Endothelial cell of umbilical vein (primary cell): ENCODE results near the gene MACO1. TPM values are rescaled to one million over a fixed set of nuclear protein-coding genes. Genes with fewer than 3 reads are reported as not detected.

Experiments
- BruUV-seq: library from RNA; stranded (reverse); fragments of 400-500 nt; replicated peaks from 2 replicates; lab custom pipeline; 2021; lab: Mats Ljungman, UMichigan
- CTCF ChIA-PET: fragments of 300-600, 350-600 bp; sonication (Branson Sonifier 250); formaldehyde crosslinking; loops from one replicate; lab custom pipeline; 2021; ENCODE audit warnings: antibody characterized with exemption, inconsistent platforms; lab: Charles Lee
- POLR2A ChIA-PET: fragments of 300-600, 350-600 bp; sonication (Branson Sonifier 250); formaldehyde crosslinking; loops from one replicate; lab custom pipeline; 2021; ENCODE audit warnings: antibody characterized with exemption, inconsistent platforms; lab: Charles Lee
- DNase-seq: peaks from one replicate; pipeline ENCODE4 v3.0.0-alpha.2; 2011; ENCODE audit warnings: low read depth, low spot score
- FAIRE-seq: peaks from 2 replicates; lab custom pipeline; 2011; peaks lifted over from hg19 to GRCh38; lab: Jason Lieb, UNC
- H2AFZ ChIP-seq: 2 replicates; pipeline ENCODE4 v1.6.0; 2012; ENCODE audit warnings: low read depth, low read length, control low read depth, inconsistent platforms
- H3K27ac ChIP-seq: 2 replicates; pipeline ENCODE4 v1.5.1; 2011; ENCODE audit warnings: low read depth, mild to moderate bottlenecking, control low read depth, low read length, moderate library complexity; ENCODE audit not compliant: insufficient read depth
- H3K27me3 ChIP-seq, 2 experiments: 2 replicates each; pipeline versions ENCODE4 v1.6.0 to v1.6.1; 2011; ENCODE audit warnings: low read length in 2 of 2, mixed read lengths in 1 of 2; ENCODE audit not compliant: control insufficient read depth in 2 of 2, insufficient read depth in 2 of 2
- H3K36me3 ChIP-seq, 2 experiments: 2 replicates in 1 of 2; 3 replicates in 1 of 2; pipeline ENCODE4 v1.5.1; 2011; ENCODE audit warnings: low read length in 2 of 2, mild to moderate bottlenecking in 1 of 2, moderate library complexity in 1 of 2; ENCODE audit not compliant: control insufficient read depth in 2 of 2, insufficient read depth in 2 of 2; ENCODE audit errors: extremely low read depth in 1 of 2
- H3K4me1 ChIP-seq: 3 replicates; pipeline ENCODE4 v1.5.1; 2011; ENCODE audit warnings: mild to moderate bottlenecking, low read length; ENCODE audit not compliant: control insufficient read depth, insufficient read depth; ENCODE audit errors: extremely low read depth
- H3K4me2 ChIP-seq: 2 replicates; pipeline ENCODE4 v1.6.1; 2011; ENCODE audit warnings: low read length, control low read depth, mixed read lengths; ENCODE audit not compliant: insufficient read depth
- H3K4me3 ChIP-seq, 3 experiments: fragments of 200-600 bp in 1 of 3; sonication (generic), shearing (Covaris generic) in 1 of 3; replicated peaks in 1 of 3; 2 replicates each; pipeline ENCODE4 v1.5.1; 2011 to 2016; ENCODE audit warnings: control low read depth in 3 of 3, low read length in 3 of 3, mild to moderate bottlenecking in 2 of 3, inconsistent platforms in 1 of 3, low read depth in 1 of 3, moderate library complexity in 1 of 3; ENCODE audit not compliant: insufficient read depth in 1 of 3
- H3K79me2 ChIP-seq: 2 replicates; pipeline ENCODE4 v1.6.0; 2012; ENCODE audit warnings: low read length, inconsistent platforms; ENCODE audit not compliant: control insufficient read depth, insufficient read depth
- H3K9ac ChIP-seq: replicated peaks from 2 replicates; pipeline ENCODE3; 2011; ENCODE audit warnings: low read length, control low read depth; ENCODE audit not compliant: insufficient read depth; ENCODE audit errors: extremely low read depth
- H3K9me1 ChIP-seq: replicated peaks from 3 replicates; pipeline ENCODE4 v1.6.0; 2011; ENCODE audit warnings: mild to moderate bottlenecking, low read length; ENCODE audit not compliant: control insufficient read depth, insufficient read depth; ENCODE audit errors: extremely low read depth
- H3K9me3 ChIP-seq: replicated peaks from 2 replicates; pipeline ENCODE4 v1.5.1; 2012; ENCODE audit warnings: low read length, inconsistent platforms; ENCODE audit not compliant: control insufficient read depth, insufficient read depth
- H4K20me1 ChIP-seq: replicated peaks from 2 replicates; pipeline ENCODE3; 2011; ENCODE audit warnings: mild to moderate bottlenecking, low read length; ENCODE audit not compliant: control insufficient read depth, insufficient read depth; ENCODE audit errors: extremely low read depth
- EZH2 ChIP-seq: IDR thresholded peaks from 2 replicates; pipeline ENCODE4 v1.6.1; 2012; ENCODE audit warnings: borderline replicate concordance, low read depth, mild to moderate bottlenecking, moderate library complexity, low read length, inconsistent platforms; ENCODE audit not compliant: severe bottlenecking
- FOS ChIP-seq: IDR thresholded peaks from 2 replicates; pipeline ENCODE4 v1.6.1; 2011; ENCODE audit warnings: mild to moderate bottlenecking, low read length, moderate library complexity, borderline replicate concordance; ENCODE audit not compliant: insufficient read depth
- GATA2 ChIP-seq: IDR thresholded peaks from 2 replicates; pipeline ENCODE4 v1.7.0; 2011; ENCODE audit warnings: low read depth, mild to moderate bottlenecking, moderate library complexity, mixed read lengths, low read length; ENCODE audit not compliant: insufficient read length, insufficient read depth
- JUN ChIP-seq: IDR thresholded peaks from 2 replicates; pipeline ENCODE4 v1.6.1; 2011; ENCODE audit warnings: borderline replicate concordance, low read depth; ENCODE audit not compliant: insufficient read length, insufficient read depth
- MYC ChIP-seq: IDR thresholded peaks from one replicate; pipeline ENCODE4 v1.6.1; 2011; ENCODE audit warnings: mild to moderate bottlenecking, low read depth, low read length
- POLR2A ChIP-seq: IDR thresholded peaks from 2 replicates; pipeline ENCODE4 v1.6.1; 2012; ENCODE audit warnings: low read depth, mild to moderate bottlenecking, control low read depth, low read length
- POLR2AphosphoS5 ChIP-seq: IDR thresholded peaks from 2 replicates; pipeline ENCODE4 v1.6.1; 2012; ENCODE audit warnings: low read depth, mild to moderate bottlenecking, control low read depth, low read length, moderate library complexity; ENCODE audit not compliant: insufficient read depth
- dilution Hi-C: fragments of 300-500 bp; cut with MboI; formaldehyde crosslinking; loops from one replicate; pipeline ENCODE4 v1.15.0; 2019; ENCODE audit warnings: low sequenced_read_pairs; ENCODE audit not compliant: extremely low pct_ligation_motif_present
- intact Hi-C: fragments of 100-400 bp; cut with micrococcal nuclease; formaldehyde crosslinking; loops from one replicate; pipeline ENCODE4 v1.10.0; 2022
- polyA plus RNA-seq, 4 experiments: library from polyadenylated mRNA; depleted of rRNA in 3 of 4; stranded (reverse) in 3 of 4; unstranded in 1 of 4; fragments of >200 nt; gene quantifications; 2 replicates each; pipeline versions ENCODE4 v1.2.1 to v1.2.3, GENCODE V29; 2011 to 2012; ENCODE audit warnings: missing spikeins in 1 of 4
- total RNA-seq: library from RNA; stranded (reverse); gene quantifications from 2 replicates; pipeline ENCODE4 v1.2.3, GENCODE V29; 2021
- TF ChIP-seq, protein P1 (sequence below): IDR thresholded peaks from 2 replicates; pipeline ENCODE4 v1.6.1; 2011; ENCODE audit not compliant: insufficient read depth, insufficient read length
- TF ChIP-seq, protein P2 (sequence below), 2 donors: IDR thresholded peaks; 1 replicate in 1 of 2; 2 replicates in 1 of 2; pipeline ENCODE4 v1.5.1; 2011; ENCODE audit warnings: low read length in 2 of 2, mild to moderate bottlenecking in 2 of 2, moderate library complexity in 2 of 2, control low read depth in 1 of 2, inconsistent platforms in 1 of 2, low read depth in 1 of 2; ENCODE audit not compliant: insufficient read depth in 1 of 2; ENCODE audit errors: extremely low read depth in 1 of 2

MACO1 gene
- total and polyA plus RNA-seq, 2 donors (not counting 3 experiments of a cell fraction or from before 2014, with no cell fraction given), result 7.7 to 24.4 TPM

DNA sequence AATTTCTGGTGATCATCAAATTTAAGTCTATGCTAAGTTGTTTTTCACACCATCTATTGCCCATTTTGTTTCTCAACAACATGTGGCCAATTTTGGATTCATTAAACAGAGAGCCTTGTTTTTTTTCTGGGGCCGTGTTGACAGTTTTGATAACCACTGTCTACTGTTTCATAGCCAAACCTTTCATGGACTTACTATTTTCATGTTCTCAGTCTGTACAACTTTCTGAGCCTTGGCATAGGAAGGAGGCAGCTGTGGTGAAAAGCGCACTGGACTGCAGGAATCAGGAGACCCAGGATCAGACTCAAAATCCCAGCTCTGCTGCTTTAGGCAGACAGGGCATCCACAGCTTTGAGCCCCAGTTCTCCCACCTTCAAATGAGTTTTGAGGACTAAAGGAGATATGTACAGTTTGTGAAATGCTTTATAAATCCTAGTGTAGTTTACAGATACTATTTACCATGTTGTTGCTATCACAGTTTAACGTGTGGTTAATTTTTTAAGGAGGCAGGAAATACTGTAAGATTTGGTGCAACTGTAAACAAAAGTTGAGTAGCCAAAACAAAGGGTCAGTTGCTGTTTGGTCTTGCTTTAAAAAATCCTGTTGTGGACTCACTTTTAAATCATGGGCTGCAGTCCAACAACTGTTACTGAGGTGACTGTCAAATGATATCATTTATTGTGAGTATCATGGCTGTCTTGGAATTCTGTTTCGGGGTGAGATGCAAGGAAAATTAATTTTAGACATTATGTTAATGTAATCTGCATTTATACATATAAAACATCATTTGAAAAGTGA, 2.9 kb downstream of the MACO1 start:
- ChIA-PET CTCF (interaction anchor here (1.9 kb wide), 1 partner anchor 87 kb away, joined by 4 read pairs; no protein-coding TSS in a partner anchor), POLR2A (no interaction called here)
- H3K27ac ChIP-seq, result no peak overlapping the region
- H3K4me1 ChIP-seq, result peaks cover 42% of the 10 kb centered on the region
- H3K4me3 ChIP-seq, result no peak overlapping the region
- TF ChIP-seq FOS (no peak), EZH2 (no peak), POLR2AphosphoS5 (no peak), JUN (no peak), GATA2 (no peak), POLR2A (no peak), MYC (no peak)
- TF ChIP-seq, protein P1, sequence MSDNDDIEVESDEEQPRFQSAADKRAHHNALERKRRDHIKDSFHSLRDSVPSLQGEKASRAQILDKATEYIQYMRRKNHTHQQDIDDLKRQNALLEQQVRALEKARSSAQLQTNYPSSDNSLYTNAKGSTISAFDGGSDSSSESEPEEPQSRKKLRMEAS, result no peak
- TF ChIP-seq, protein P2, sequence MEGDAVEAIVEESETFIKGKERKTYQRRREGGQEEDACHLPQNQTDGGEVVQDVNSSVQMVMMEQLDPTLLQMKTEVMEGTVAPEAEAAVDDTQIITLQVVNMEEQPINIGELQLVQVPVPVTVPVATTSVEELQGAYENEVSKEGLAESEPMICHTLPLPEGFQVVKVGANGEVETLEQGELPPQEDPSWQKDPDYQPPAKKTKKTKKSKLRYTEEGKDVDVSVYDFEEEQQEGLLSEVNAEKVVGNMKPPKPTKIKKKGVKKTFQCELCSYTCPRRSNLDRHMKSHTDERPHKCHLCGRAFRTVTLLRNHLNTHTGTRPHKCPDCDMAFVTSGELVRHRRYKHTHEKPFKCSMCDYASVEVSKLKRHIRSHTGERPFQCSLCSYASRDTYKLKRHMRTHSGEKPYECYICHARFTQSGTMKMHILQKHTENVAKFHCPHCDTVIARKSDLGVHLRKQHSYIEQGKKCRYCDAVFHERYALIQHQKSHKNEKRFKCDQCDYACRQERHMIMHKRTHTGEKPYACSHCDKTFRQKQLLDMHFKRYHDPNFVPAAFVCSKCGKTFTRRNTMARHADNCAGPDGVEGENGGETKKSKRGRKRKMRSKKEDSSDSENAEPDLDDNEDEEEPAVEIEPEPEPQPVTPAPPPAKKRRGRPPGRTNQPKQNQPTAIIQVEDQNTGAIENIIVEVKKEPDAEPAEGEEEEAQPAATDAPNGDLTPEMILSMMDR (IDR thresholded peaks at IDR 0.05; ENCODE audit: extremely low read depth in 1 of 2, insufficient read depth in 1 of 2, low read depth in 1 of 2, low read length in 2 of 2), result no peak
- peaks cover 4% of the 10 kb centered on the region for H4K20me1 ChIP-seq
- H3K9me1 ChIP-seq, result no peaks in the 10 kb centered on the region
- intact Hi-C loops (loop anchor here (5.0 to 10.0 kb wide), 3 partner anchors 54 to 371 kb away; partner anchors contain the start of genes SELENON and TMEM50A), dilution Hi-C loops (no loop called here)
- H3K4me2 ChIP-seq, result peak overlapping the region; percentile 2
- H3K9me3 ChIP-seq, result no peaks in the 10 kb centered on the region
- peaks cover 66% of the 10 kb centered on the region for H3K79me2 ChIP-seq
- H3K36me3 ChIP-seq, result peaks cover 0 to 2% of the 10 kb centered on the region in 2 experiments
- H3K9ac ChIP-seq, result no peak overlapping the region
- no peaks in the 10 kb centered on the region for H3K27me3 ChIP-seq
- FAIRE-seq (no peak), DNase-seq (peak; percentile 18)
- BruUV-seq, result no TSS peak
- no peak overlapping the region for H2AFZ ChIP-seq
